ENCODE data around the gene NR1D2.
"Not testable (repeated sequence)": the region's sequence is repeated elsewhere in the genome, so short reads cannot be mapped to it uniquely, and the experiment has no call there.

NR1D2 gene

GRCh38 chr3:24019585-24019984 lies 74.5 kb downstream of the NR1D2 start:
- 93% methylated on average over 4 of the region's 4 CpGs for WGBS, 2 experiments
- Histone ChIP-seq H3K36me3 (ENCODE audit: control insufficient read depth, insufficient read depth, low read length) (no peaks in the 10 kb centered on the region), H3K27me3 (ENCODE audit: control insufficient read depth, insufficient read depth, low read length, poor library complexity, severe bottlenecking) (no peaks in the 10 kb centered on the region), H3K4me3 (ENCODE audit: insufficient read depth, low read depth, low read length) (no peak overlapping the region), H3K9me3 (ENCODE audit: control insufficient read depth, low read length) (no peaks in the 10 kb centered on the region), H3K27ac (ENCODE audit: insufficient read depth, low read depth, low read length, poor library complexity, severe bottlenecking) (no peak overlapping the region), H3K4me1 (ENCODE audit: control insufficient read depth, insufficient read depth, low read length) (no peaks in the 10 kb centered on the region)

GRCh38 chr3:24020036-24020691 lies 75.1 kb downstream of the NR1D2 start:
- 95% methylated on average over 17 to 20 of the region's 20 CpGs for WGBS, 2 experiments
- no peak overlapping the region for H3K4me3 ChIP-seq (ENCODE audit: insufficient read depth, low read depth, low read length)
- no peak overlapping the region for H3K27ac ChIP-seq (ENCODE audit: insufficient read depth, low read depth, low read length, poor library complexity, severe bottlenecking)
- no peaks in the 10 kb centered on the region for H3K4me1 ChIP-seq (ENCODE audit: control insufficient read depth, insufficient read depth, low read length)
- no peaks in the 10 kb centered on the region for H3K27me3 ChIP-seq (ENCODE audit: control insufficient read depth, insufficient read depth, low read length, poor library complexity, severe bottlenecking)
- no peaks in the 10 kb centered on the region for H3K36me3 ChIP-seq (ENCODE audit: control insufficient read depth, insufficient read depth, low read length)
- H3K9me3 ChIP-seq (ENCODE audit: control insufficient read depth, low read length), result no peaks in the 10 kb centered on the region

DNA sequence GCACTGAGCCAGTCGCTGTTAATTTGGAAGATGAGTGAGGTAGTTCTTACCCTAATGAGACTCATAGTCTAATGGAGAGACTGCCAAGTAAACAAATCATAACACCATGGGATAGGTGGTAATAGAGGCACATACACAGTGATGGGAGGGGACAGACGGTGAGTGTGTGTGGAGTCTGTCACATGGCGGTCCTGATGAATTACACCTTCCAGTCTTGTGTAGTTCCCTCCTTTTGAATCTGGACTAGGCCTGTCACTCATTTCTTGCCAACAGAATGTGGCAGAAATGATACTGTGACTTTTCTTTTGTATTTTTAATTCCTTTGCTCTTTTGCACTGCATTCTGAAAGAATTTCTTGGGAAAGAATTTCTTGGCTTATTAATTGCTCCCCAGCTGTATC lies 78.1 kb downstream of the NR1D2 start:
- Histone ChIP-seq H3K4me3 (ENCODE audit: insufficient read depth, low read depth, low read length) (no peak overlapping the region), H3K4me1 (ENCODE audit: control insufficient read depth, insufficient read depth, low read length) (no peaks in the 10 kb centered on the region), H3K9me3 (ENCODE audit: control insufficient read depth, low read length) (no peaks in the 10 kb centered on the region), H3K36me3 (ENCODE audit: control insufficient read depth, insufficient read depth, low read length) (no peaks in the 10 kb centered on the region), H3K27ac (ENCODE audit: insufficient read depth, low read depth, low read length, poor library complexity, severe bottlenecking) (no peak overlapping the region), H3K27me3 (ENCODE audit: control insufficient read depth, insufficient read depth, low read length, poor library complexity, severe bottlenecking) (no peaks in the 10 kb centered on the region)
- 92 to 93% methylated on average over 3 of the region's 3 CpGs for WGBS, 2 experiments

- H3K9me3 ChIP-seq (ENCODE audit: control insufficient read depth, low read length), result no peaks in the 10 kb centered on the region
- no peak overlapping the region for H3K4me3 ChIP-seq (ENCODE audit: insufficient read depth, low read depth, low read length)
- no peaks in the 10 kb centered on the region for H3K4me1 ChIP-seq (ENCODE audit: control insufficient read depth, insufficient read depth, low read length)
- 91 to 94% methylated on average over 3 of the region's 3 CpGs for WGBS, 2 experiments
- no peaks in the 10 kb centered on the region for H3K36me3 ChIP-seq (ENCODE audit: control insufficient read depth, insufficient read depth, low read length)
- H3K27me3 ChIP-seq (ENCODE audit: control insufficient read depth, insufficient read depth, low read length, poor library complexity, severe bottlenecking), result no peaks in the 10 kb centered on the region
- no peak overlapping the region for H3K27ac ChIP-seq (ENCODE audit: insufficient read depth, low read depth, low read length, poor library complexity, severe bottlenecking)
Observed at GRCh38 chr3:24025805-24026204, 80.7 kb downstream of the NR1D2 start.

DNA sequence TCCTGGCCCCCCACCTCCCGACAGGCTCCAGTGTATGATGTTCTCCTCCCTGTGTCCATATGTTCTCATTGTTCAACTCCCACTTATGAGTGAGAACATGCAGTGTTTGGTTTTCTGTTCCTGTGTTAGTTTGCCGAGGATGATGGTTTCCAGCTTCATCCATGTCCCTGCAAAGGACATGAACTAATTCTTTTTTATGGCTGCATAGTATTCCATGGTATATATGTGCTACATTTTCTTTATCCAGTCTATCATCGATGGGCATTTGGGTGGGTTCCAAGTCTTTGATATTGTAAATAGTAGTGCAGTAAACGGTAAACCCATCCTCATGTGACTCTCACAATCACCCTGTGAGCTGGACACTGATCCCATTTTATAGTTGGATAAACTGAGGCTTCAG lies 81.6 kb downstream of the NR1D2 start:
- not testable (repeated sequence) for H3K4me1 ChIP-seq (ENCODE audit: control insufficient read depth, insufficient read depth, low read length); H3K36me3 ChIP-seq (ENCODE audit: control insufficient read depth, insufficient read depth, low read length); H3K4me3 ChIP-seq (ENCODE audit: insufficient read depth, low read depth, low read length); H3K9me3 ChIP-seq (ENCODE audit: control insufficient read depth, low read length); H3K27ac ChIP-seq (ENCODE audit: insufficient read depth, low read depth, low read length, poor library complexity, severe bottlenecking); H3K27me3 ChIP-seq (ENCODE audit: control insufficient read depth, insufficient read depth, low read length, poor library complexity, severe bottlenecking)
- WGBS, 2 experiments, result 92 to 100% methylated on average over 3 to 4 of the region's 4 CpGs

- Histone ChIP-seq H3K4me3 (ENCODE audit: insufficient read depth, low read depth, low read length) (no peak overlapping the region), H3K36me3 (ENCODE audit: control insufficient read depth, insufficient read depth, low read length) (no peaks in the 10 kb centered on the region), H3K27me3 (ENCODE audit: control insufficient read depth, insufficient read depth, low read length, poor library complexity, severe bottlenecking) (no peaks in the 10 kb centered on the region), H3K9me3 (ENCODE audit: control insufficient read depth, low read length) (no peaks in the 10 kb centered on the region), H3K27ac (ENCODE audit: insufficient read depth, low read depth, low read length, poor library complexity, severe bottlenecking) (no peak overlapping the region), H3K4me1 (ENCODE audit: control insufficient read depth, insufficient read depth, low read length) (no peaks in the 10 kb centered on the region)
- WGBS, 2 experiments, result 88 to 99% methylated on average over 1 to 3 of the region's 3 CpGs
Observed at GRCh38 chr3:24027946-24028345, 82.9 kb downstream of the NR1D2 start.

Data from ectodermal cell (in vitro differentiated cells).